WI38 (cell line): Measurements from ENCODE around the gene CD1B.
"Not testable (repeated sequence)": the region's sequence is repeated elsewhere in the genome, so short reads cannot be mapped to it uniquely, and the experiment has no call there.

ENCODE experiments used
- H3K4me3 ChIP-seq: 2 replicates; pipeline ENCODE4 v1.5.1; 2011; ENCODE audit warnings: low read depth, mild to moderate bottlenecking, control low read depth, low read length
- CTCF ChIP-seq: IDR thresholded peaks from 2 replicates; pipeline ENCODE4 v1.5.1; 2012; ENCODE audit warnings: low read depth, mild to moderate bottlenecking, control low read depth, low read length

The CD1B gene

DNA sequence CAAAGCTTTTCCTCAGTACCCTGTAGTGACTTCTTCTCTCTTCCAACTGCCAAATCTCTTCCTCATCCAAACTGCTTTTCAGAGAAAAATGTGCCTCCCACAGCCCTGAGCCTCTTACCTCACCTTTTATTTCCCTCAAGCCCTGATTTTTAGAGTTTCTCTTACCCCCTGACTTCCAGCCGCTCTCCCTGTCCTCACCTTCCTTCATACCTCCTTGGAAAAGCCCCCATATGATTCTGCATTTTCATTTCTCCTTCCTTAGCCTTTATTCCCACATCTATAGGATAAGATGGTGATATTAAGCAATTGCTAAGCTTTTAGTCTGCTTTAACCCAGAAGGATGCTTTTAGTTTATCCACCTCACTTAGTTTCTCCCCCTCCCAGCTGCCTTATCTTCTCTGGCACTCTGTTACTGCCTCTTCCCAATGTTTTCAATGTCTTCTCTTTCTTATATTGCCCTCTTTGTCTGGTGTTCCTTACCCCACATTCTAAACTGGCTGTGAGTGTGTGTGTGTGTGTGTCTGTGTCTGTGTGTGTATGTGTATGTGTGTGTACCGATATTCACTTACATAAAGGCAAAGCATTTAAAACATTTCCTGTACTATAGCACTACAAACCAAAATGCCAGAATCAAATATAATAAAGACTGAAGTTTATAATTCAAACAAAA, at the start of gene CD1B:
Gene CD1B (minus strand): TSS at position 51 of the 670 bp plus-strand sequence. CDS start 108 bp downstream, outside the sequence.
- no peak for TF ChIP-seq CTCF
- H3K4me3 ChIP-seq = no peak within 1 kb of the TSS

- H3K4me3 ChIP-seq = no peak overlapping the region
- TF ChIP-seq CTCF = no peak
Observed at GRCh38 chr1:158374860-158375259, 43.5 kb upstream of the CD1B start.

DNA sequence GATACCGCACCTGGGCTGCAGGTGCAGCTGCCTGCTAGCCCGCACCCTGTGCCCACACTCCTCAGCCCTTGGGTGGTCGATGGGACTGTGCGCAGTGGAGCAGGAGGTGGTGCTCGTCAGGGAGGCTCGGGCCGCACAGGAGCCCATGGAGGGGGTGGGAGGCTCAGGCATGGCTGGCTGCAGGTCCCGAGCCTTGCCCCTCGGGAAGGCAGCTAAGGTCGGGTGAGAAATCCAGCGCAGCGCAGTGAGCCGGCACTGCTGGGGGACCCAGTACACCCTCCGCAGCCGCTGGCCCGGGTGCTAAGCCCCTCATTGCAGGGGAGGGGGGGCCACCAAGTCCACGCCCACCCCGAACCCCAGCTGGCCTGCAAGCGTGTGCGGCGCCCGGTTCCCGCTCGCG, 42.8 kb upstream of the CD1B start:
- H3K4me3 ChIP-seq = not testable (repeated sequence)

DNA sequence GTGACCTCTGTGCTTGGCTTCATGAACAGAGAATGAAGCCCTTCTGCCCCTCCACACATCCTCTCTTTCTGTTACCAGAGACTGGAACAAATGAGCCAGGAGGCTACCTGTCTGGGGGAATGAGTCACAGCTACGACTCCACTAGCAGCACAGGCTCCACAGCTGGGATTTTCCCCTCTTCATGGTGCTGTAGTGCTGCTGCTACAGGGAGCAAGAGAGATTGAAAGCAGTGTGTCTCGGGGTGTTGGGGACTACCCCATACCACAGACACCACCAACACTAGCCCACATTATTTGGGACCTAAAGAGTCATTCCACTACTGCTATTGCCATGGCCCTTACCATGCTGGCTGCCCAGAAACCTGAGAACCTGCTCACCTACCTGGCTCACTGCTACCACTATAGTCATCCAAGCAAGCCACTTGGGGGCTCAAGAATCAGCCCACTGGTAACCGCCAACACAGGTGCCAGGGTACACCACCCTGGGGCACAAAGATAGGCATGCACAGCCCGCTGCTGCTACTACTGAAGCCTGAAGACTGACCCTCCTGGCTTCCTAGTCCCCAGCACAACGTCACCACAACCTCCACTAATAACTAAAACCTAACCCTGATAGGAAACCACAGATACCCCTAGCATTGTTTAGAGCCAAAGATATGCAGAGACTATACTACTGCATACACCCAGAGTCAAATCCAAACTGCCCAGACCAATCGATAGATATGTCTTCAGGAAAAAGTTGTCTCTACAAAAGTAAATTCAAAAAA, 40.0 kb upstream of the CD1B start:
- no peak overlapping the region for H3K4me3 ChIP-seq
- TF ChIP-seq CTCF = no peak

DNA sequence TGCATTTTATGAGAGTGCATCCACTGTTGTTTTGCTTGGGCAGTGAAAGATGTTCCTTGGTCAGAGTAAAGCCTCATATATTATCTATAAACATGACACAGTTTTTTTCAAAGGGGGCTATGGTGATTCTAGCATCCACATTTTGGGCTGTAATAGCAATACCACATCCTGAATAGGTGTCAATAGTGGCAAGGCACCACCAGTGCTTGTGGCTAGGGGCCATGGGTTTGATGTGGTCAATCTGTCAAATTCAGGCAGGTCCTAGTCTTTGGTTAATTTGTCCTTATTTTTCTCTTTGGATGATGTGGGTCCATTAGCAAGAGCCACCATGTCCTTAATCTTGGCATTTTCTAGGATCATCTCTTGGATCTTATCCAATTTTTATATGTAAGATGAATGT, 35.5 kb upstream of the CD1B start:
- no peak for TF ChIP-seq CTCF
- no peak overlapping the region for H3K4me3 ChIP-seq

DNA sequence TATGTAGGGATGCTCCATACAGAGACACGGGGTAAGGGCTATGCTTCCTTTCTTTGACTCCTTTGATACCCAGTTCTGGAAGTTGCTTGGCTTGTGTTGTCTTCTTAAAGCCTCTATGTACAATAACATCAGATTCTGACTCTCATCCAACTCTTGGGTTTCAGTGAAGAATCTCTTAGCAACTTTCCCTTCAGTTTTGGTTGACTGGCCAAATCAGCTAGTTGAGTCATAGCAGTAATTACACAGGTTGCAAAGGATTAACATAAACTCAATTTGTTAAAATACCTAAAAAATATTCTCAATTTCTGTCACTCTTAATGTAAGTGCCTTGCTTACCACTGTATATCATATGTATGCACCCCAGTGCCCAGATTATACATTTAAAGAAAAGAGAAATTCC, 31.6 kb upstream of the CD1B start:
- H3K4me3 ChIP-seq = no peak overlapping the region
- no peak for TF ChIP-seq CTCF

- no peak overlapping the region for H3K4me3 ChIP-seq
- no peak for TF ChIP-seq CTCF
Observed at GRCh38 chr1:158362482-158362881, 31.2 kb upstream of the CD1B start.
